Activated CD8-positive, alpha-beta memory T cell treated with anti-CD3 and anti-CD28 coated beads, Interleukin-2, amount 50 U/mL, for 1 hour (primary cell): ENCODE data around the gene TFE3.

Experiments
- DNase-seq: peaks from one replicate; pipeline ENCODE4 v3.0.0-alpha.2; 2020; ENCODE audit errors: extremely low read depth

The TFE3 gene, protein sequence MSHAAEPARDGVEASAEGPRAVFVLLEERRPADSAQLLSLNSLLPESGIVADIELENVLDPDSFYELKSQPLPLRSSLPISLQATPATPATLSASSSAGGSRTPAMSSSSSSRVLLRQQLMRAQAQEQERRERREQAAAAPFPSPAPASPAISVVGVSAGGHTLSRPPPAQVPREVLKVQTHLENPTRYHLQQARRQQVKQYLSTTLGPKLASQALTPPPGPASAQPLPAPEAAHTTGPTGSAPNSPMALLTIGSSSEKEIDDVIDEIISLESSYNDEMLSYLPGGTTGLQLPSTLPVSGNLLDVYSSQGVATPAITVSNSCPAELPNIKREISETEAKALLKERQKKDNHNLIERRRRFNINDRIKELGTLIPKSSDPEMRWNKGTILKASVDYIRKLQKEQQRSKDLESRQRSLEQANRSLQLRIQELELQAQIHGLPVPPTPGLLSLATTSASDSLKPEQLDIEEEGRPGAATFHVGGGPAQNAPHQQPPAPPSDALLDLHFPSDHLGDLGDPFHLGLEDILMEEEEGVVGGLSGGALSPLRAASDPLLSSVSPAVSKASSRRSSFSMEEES

DNA sequence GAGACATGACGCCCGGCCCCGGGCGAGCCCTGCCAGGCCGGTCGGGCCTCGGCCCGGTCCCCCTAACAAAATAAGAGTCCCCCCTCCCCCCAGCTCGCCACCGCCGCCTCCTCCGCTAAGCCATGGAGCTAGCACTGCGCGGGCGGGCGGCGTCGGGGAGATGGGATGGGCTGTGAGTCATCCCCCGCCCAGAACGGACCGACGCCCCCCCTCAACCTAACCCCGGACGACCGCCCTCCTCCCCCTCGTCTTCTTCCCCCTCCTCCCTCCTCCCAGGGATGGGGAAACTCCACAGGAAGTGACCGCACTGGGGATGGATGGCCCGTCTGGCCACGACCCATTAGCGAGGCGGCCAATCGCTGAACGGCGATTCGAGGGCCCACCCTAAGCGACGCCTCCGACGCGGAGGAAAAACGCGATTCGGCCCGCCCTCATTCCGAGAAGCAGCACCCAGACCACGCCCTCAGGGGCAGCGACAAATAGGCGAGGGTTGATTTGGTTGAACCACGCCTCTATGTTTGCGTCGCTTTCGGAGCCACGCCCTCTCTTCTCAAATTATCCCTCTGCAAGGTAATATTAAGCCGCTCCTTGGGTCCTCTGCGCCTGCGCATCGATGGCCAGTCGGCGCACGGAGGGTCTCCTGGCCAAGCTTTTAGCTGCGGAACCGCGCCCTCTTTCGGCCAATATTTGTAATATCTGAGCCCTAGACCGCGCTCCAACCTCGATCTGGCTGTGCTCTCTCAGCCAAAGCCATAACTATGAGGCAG is at the start of gene TFE3:
TSS of gene TFE3 (minus strand) at position 138 of the 767 bp plus-strand sequence. CDS start at position 7, 131 bp downstream.
- DNase-seq = peak; percentile 93

DNA sequence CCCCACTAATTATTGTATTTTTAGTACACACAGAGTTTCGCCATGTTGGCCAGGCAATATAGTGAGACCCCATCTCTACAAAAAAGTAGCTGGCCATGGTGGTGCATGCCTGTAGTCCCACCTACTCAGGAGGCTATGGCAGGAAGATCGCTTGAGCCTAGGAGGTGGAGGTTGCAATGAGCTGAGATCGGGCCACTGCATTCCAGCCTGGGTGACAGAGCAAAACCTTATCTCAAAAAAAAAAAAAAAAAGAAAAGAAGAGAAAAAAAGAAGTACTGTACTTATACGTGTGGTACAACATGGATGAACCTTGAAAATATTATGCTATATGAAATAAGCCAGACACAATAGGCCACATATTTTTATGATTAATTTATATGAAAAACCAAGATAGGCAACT is 46.4 kb upstream of the TFE3 start:
- DNase-seq = no peak

DNA sequence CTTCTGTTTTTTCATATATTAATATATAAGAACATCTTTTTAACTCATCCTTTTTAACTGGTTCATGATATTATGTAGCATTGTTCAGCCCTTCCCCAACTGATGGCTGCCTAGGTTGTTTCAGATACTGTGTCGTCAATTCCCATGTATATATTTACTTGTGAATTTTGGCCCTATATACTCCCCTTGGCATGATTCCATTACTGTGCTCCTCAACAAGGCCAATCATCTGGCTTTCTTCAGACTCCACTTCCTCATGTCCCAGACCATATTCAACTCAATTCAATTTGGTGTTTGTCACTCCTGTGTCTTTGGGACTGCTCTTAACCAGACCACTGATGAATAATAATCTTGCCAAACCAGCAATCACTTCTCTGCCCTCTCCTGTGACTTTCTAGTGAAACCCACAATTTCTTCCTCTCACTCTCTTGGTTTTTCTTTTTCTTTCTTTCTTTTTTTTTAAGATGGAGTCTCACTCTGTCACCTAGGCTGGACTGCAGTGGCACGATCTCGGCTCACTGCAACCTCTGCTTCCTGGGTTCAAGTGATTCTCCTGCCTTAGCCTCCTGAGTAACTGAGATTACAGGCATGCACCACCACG is 39.2 kb upstream of the TFE3 start:
- no peak for DNase-seq

DNA sequence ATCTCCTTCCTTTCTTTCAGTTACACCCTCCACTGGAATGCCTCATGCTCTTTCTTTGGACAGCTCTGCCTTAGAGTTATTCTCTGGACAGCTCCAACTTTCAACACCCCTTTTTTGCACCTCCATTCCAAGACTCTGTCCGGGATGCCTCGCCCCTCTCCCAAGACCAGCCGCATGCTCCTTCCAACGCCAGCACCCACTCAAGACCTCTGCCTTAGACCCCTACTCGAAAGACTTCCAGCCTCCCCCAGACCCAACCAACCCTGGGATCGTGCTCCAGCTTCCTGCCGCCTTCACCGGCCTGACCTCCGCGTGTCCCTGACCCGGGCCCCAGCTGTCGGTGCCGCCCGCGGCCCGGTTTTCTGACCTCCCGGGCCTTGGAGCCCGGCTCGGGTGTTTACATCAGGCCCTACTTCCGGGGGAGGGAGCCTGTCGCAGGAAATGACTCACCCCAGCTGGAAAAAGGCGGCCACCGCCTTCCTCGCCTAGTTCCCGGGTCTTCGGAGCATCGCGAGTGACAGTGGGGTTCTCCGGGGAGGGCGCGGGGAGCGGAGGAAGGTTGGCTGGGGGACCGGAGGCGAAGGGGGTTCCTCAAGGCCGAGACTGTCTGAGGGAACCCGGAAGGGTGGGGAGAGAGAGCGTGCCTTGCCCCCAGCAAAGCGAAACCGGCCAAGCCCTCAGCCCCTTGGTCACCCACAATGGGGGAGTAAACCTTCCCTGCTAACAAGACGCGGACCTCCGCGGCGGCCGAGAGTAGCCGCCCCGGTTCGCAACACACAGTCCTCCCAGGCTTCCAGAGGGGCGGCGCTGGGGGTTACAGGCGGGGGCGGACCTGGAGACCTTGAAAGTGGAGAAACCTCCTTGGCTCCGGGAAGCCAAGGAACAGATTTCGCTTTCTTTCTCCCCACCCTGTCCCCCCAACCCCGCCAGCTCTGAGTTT is 36.6 kb upstream of the TFE3 start, which contains the start of gene WDR45:
TSS of gene WDR45 (minus strand) at position 399 of the 940 bp plus-strand sequence. CDS start 1,792 bp downstream, outside the sequence.
- DNase-seq = peak; percentile 47

DNA sequence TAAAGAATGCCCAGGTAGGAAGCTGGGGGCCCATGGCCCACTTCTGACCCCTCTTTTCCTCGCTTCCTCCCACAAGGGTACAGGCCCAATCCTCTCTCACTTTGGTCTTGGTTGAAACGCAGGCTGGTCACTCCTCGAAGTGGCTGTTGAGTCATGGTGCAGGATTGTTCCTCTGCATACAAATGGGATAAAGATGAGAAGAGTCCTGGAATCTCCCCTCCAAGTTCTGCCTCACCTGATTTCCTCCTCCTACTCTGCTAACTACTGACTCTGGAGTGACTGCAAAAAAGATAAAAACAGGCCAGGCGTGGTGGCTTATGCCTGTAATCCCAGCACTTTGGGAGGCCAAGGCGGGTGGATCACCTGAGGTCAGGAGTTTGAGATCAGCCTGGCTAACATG is 34.8 kb upstream of the TFE3 start:
- no peak for DNase-seq

DNA sequence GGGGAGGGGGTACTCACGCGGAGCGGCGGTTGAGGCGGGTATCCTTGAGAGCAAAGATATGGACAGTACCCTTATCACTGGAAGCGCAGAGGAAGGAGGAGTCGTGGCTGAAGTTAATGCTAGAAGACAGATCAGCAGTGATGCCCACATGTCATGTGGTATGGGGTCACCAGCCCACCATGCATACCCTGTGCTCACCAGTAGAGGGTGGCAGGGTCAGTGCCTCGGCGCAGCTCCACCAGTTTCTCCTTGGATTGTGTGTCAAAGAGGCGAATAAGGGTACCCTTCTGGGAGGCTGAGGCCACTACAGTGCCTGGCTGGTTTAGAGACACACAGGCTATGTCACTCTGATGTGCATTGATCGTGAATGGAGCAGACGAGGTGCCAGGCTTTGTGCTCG is 32.2 kb upstream of the TFE3 start:
- no peak for DNase-seq

DNA sequence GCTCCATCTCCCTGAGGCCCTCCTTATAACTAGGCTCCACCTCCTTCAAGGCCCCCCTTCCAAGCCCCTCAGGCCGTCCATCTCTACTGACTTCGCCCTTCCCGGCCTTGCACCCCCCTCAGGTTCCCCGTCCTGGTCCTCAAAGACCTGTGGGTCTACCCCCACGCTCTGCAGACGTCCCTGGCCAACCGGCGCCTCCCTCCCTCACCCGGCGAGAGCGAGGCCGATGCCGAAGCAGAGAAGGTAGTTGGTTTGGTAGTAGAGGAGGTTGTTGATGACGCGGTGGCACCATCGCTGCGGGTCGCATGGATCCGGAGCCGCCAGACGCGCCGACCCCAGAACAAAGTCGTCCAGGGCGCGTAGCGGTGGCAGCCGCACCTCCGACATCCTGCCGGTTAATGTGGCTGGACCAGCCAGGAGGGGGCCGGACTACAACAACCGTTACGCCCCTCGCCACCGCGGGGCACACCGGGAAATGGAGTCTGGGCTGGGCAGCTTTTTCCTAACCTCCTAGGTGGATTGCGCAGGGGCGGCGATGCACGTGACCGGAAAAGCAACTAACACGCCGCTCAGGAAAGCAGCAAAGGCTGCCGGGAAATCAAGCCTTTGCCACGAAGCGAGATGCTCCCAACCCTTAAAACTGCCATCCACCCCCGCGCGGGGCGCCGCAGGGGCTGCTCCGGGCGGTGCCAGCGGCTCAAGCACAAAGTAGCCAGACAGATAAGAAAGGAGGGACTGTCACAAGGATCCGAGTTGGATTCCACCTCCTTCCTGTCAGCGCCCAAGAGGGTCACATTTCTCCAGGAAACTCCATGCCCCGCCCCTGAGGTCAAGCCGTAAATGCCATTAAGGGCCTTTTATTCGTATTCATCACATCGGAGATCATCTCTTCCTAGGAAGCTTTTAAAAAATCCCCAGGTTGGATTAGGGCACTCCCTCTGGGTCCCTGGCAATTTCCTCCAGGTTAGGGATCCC is 30.7 kb upstream of the TFE3 start, which contains the start of gene PRAF2:
TSS of gene PRAF2 (minus strand) at position 402 of the 975 bp plus-strand sequence. CDS start at position 387, 15 bp downstream.
- peak; percentile 69 for DNase-seq

DNA sequence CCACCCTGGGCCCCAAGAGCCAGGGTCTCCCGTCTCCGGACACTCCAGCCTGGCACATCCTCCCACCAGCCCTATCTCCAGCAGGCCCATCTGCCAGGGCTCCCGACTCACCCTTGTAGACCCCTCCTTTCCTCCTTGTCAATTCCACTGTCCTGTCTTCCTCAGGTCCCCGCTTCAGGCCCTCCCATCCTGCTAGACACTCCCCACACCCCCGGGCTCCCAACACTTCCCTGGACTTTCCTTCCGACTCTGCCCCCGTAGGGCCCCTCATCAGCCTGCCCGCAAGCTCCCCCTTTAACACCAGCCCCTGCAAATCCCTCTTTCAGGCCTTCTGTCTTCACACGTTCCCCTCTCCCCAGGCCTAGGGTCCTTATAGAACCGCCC is 29.5 kb upstream of the TFE3 start:
- no peak for DNase-seq

DNA sequence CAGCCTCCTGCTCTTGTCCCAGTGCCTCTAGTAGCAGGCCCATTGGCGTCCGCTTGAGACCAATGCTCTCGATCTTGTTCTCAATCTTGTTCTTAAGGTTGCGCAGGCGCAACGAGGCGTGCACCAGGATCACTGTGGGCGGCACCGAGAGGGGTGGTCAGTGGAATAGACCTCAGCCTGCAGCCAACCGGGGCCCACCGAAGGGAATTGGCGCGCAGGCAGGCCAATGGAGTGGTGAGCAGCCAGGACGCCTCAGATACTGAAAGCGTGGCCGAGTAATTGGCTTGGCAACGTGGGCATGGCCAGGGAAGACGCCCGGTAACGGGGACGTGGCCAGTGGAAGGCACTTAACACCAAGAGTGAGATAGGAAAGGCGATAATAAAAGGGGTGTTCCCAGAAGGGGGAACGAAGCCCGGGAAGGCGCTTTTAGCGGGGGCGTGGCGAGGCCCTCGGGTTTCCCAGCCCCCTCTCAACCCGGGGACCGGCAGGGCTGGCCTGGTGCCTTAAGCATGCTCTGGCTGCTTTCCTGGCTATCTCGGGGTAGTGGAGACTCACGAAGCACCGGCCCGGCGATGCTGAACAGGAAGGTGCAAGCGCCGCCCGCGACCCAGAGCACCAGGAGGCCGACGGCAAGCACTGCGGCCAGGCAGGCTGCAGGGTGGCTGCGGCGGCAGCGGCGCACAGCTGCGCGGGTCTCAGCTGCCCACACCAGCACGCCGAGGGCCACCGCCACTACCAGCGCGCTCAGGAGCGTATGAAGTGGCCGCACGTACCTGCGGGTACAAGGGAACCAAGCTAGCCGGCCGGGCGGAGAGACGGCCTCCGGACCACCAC is 28.9 kb upstream of the TFE3 start:
- no peak for DNase-seq

DNA sequence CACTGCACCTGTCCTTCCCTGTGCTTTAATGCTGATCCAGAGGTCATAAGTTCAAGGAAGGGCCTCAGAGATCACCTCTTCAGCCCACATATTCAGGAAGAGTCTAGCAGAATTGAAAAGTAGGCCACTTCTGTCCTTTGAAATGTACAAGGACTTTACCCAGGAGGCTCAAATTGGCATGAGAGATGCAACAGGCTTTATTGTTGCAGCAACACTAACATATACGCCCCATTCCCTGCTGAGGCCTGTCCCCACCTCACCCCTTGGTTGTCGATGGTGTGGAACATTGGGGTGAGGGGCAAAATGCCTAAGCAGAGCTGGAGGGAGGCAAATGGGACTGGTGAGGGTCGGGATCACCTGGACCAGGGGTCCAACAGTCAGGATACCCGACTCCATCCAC is 27.8 kb upstream of the TFE3 start:
- DNase-seq = no peak

DNA sequence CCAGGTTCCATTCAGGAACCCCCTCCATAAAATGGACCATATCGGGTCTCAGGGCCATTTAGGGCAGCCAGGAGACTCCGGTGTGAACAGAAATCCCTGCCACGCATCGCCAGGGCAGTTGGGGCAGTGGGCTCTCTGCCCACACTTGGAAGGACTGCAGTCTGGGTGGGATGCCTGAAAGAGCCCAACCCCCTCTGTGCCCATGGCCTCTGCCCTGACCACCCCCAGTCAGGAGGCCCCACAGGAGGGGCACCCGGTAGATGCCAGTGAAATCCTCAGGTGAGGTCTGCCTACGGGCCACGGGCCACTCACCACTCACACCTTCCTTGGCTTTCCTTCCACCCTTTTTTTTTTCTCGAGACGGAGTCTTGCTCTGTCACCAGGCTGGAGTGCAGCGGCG is 25.9 kb upstream of the TFE3 start:
- no peak for DNase-seq

DNA sequence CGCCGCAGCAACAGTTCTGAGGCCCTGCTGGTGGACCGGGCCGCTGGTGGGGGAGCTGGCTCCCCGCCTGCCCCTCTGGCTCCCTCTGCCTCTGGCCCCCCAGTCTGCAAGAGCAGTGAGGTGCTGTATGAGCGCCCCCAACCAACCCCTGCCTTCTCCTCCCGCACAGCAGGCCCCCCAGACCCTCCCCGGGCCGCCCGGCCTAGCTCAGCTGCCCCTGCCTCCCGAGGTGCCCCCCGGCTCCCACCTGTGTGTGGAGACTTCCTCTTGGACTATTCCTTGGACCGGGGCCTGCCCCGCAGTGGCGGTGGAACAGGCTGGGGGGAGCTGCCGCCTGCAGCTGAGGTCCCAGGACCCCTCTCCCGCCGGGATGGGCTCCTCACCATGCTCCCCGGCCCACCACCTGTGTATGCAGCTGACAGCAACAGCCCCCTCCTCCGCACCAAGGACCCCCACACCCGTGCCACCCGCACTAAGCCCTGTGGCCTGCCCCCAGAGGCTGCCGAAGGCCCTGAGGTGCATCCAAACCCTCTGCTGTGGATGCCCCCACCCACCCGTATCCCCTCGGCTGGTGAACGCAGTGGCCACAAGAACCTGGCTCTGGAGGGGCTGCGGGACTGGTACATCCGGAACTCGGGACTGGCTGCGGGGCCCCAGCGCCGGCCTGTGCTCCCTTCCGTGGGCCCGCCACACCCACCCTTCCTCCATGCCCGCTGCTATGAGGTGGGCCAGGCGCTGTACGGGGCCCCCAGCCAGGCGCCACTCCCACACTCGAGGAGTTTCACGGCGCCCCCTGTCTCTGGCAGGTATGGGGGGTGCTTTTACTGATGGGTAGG is 24.3 kb upstream of the TFE3 start:
- no peak for DNase-seq

DNA sequence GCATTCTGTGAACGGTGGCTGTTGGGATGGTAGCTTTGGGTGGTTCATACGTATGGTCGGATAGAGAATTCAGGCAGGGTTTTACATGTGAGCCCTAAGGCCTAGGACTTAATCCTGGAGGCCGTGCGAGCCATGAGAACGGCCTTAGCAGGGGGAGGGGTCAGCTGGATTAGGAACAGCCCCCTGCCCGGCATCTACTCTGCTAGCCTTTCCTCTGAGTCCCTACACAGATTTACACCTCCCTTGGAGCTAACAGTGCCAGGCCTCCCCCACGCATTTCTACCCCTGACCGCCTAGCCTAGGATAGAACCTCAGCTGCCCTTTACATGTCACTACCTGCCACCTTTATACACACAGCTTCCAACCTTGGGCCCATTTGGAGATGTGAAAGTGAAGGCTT is 23.5 kb upstream of the TFE3 start:
- DNase-seq = no peak

DNA sequence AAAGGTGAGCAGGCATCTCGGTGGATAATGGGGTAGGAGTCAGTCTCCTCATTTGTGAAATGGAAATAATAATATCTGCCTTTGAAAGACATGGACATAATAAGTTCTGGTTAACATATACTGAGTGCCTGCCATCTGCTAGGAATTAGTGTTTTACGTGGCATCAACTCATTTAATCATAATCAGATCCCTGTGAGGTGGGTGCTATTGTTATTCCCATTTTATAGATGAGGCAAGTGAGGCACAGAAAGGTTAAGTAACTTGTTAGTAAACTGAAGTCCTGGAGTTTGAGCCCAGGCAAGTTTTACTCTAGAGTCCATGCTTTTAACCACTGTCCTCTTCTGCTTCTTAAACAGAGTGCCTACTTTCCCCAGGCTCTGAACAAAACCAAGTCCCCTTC is 23.1 kb upstream of the TFE3 start:
- no peak for DNase-seq

DNA sequence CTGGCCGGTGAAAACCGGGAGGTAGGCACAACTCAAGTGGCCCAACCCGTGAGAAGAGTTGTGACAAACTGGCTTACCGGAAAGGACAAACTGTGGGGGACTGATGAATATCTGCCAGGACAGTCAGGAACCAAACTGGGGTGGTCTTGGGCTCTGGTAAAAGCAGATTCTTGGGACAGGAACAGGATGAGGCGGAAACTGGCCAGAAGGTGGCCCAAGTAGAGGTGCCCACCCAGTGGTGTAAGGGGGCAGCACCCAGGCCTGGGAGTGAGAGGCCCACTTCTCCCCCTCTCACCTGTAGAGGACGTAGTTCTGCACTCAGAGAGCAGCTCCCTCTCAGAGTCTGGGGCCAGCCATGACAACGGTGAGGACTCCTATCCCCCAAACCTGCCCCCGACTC is 21.6 kb upstream of the TFE3 start:
- no peak for DNase-seq

DNA sequence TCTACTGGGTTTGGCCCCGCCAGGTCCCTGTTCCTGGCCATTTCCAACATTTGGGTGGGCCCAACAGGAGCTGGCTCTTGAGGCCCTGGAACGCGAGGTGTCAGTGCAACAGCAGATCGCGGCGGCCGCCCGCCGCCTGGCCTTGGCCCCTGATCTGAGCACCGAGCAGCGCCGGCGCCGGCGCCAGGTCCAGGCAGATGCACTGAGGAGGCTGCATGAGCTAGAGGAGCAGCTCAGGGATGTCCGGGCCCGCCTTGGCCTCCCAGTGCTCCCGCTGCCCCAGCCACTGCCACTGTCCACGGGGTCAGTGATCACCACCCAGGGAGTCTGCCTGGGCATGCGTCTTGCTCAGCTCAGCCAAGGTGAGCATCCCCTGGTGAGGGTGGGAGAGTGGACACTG is 21.1 kb upstream of the TFE3 start:
- DNase-seq = no peak

DNA sequence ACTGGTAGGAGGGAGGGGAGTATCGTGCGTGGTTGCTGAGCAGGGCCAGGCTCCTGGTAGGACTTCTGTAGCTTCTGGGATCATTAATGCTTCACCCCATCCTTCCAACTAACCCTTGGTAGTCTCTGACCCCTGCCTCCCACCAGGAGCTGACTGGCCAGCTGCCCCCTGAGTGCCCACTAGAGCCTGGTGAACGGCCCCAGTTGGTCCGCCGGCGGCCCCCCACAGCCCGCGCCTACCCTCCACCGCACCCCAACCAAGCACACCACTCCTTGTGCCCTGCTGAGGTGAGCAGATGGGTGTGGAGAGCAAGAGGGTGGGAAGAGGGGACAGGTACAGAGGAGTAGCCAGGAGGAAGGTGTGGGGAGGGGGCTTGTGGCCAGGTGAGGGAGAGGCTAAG is 20.6 kb upstream of the TFE3 start:
- no peak for DNase-seq

DNA sequence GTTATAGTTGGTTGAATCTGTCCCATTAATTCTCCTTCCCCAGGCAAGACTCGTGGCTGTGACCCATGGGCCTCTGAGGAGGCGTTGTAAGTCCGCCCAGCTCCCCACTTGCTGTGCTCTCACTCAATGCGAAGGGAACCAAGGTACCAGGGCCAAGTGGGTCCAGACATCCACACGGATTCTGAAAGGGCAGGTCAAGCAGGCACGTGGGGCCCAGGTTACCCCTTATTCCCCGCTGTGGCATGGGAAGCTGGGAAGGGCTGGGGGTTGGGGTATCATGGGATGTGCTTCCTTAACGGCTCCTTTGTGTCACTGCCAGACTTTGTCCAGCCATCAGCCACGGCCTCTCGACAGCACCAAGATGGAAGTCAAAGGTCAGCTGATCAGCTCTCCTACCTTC is 18.8 kb upstream of the TFE3 start:
- DNase-seq = no peak
